ENCODE results near the gene AAGAB. TPM values are rescaled to one million over a fixed set of nuclear protein-coding genes. Genes with fewer than 3 reads are reported as not detected.

Gene AAGAB
- total RNA-seq, 3 donors from 2014 or later (not counting 1 experiment from before 2014, with no cell fraction given), result 41.1 to 44.3 (median 42.5) TPM

- WGBS (ENCODE audit: insufficient coverage), result 80% methylated on average over 8 of the region's 8 CpGs
- no peak overlapping the region for H3K27ac Mint-ChIP-seq
- no peaks in the 10 kb centered on the region for H3K27me3 Mint-ChIP-seq (ENCODE audit: low read depth in 2 of 2)
These were observed 54.3 kb downstream of the AAGAB start for GRCh38 chr15:67199881-67200763.

GRCh38 chr15:67199391-67199790 is 55.1 kb downstream of the AAGAB start:
- Histone ChIP-seq H3K4me1 (ENCODE audit: control insufficient read depth, insufficient read depth, low read length) (no peaks in the 10 kb centered on the region), H3K9me3 (ENCODE audit: control insufficient read depth, insufficient read depth, low read length) (no peaks in the 10 kb centered on the region), H3K27me3 (ENCODE audit: control insufficient read depth, insufficient read depth, low read length) (no peaks in the 10 kb centered on the region), H3K27ac (ENCODE audit: low read length) (no peak overlapping the region), H3K4me3 (ENCODE audit: low read length) (no peak overlapping the region), H3K36me3 (ENCODE audit: control insufficient read depth, insufficient read depth, low read length) (peaks cover 32% of the 10 kb centered on the region)
- no peak for TF ChIP-seq CTCF (IDR thresholded peaks at IDR 0.05)
- Mint-ChIP-seq H3K36me3 (peaks cover 13% of the 10 kb centered on the region), H3K4me1 (peaks cover 17 to 22% of the 10 kb centered on the region in 2 donors), H3K27ac (no peak overlapping the region), H3K9me3 (no peaks in the 10 kb centered on the region), H3K27me3 (ENCODE audit: low read depth in 2 of 2) (no peaks in the 10 kb centered on the region), H3K4me3 (no peak overlapping the region)
- 97% methylated on average over 2 of the region's 4 CpGs for WGBS (ENCODE audit: insufficient coverage)
- no peak for ATAC-seq
- DNase-seq, result no peak
- intact Hi-C loops (cut with micrococcal nuclease), result no loop called here

More at GRCh38 chr15:67199881-67200763, 54.3 kb downstream of the AAGAB start:
- H3K9me3 Mint-ChIP-seq, result no peaks in the 10 kb centered on the region
- peaks cover 17 to 22% of the 10 kb centered on the region in 2 donors for H3K4me1 Mint-ChIP-seq
- Histone ChIP-seq H3K4me3 (ENCODE audit: low read length) (no peak overlapping the region), H3K36me3 (ENCODE audit: control insufficient read depth, insufficient read depth, low read length) (peaks cover 30% of the 10 kb centered on the region), H3K27ac (ENCODE audit: low read length) (no peak overlapping the region), H3K27me3 (ENCODE audit: control insufficient read depth, insufficient read depth, low read length) (no peaks in the 10 kb centered on the region), H3K9me3 (ENCODE audit: control insufficient read depth, insufficient read depth, low read length) (no peaks in the 10 kb centered on the region), H3K4me1 (ENCODE audit: control insufficient read depth, insufficient read depth, low read length) (no peaks in the 10 kb centered on the region)
- intact Hi-C loops (cut with micrococcal nuclease), result no loop called here
- TF ChIP-seq CTCF (IDR thresholded peaks at IDR 0.05), result no peak
- peaks cover 20% of the 10 kb centered on the region for H3K36me3 Mint-ChIP-seq
- DNase-seq (no peak), ATAC-seq (no peak)
- H3K4me3 Mint-ChIP-seq, result no peak overlapping the region

GRCh38 chr15:67198157-67198754 is 56.2 kb downstream of the AAGAB start:
- H3K9me3 ChIP-seq (ENCODE audit: control insufficient read depth, insufficient read depth, low read length), result no peaks in the 10 kb centered on the region
- no peak for DNase-seq
- peaks cover 28% of the 10 kb centered on the region for H3K36me3 ChIP-seq (ENCODE audit: control insufficient read depth, insufficient read depth, low read length)
- Mint-ChIP-seq H3K27ac (peak overlapping the region; percentile 27 to 55), H3K36me3 (peaks cover 13% of the 10 kb centered on the region), H3K4me1 (peaks cover 17 to 22% of the 10 kb centered on the region in 2 donors), H3K27me3 (ENCODE audit: low read depth in 2 of 2) (no peaks in the 10 kb centered on the region), H3K4me3 (no peak overlapping the region), H3K9me3 (no peaks in the 10 kb centered on the region)
- no peak for ATAC-seq
- intact Hi-C loops (cut with micrococcal nuclease), result no loop called here
- H3K27me3 ChIP-seq (ENCODE audit: control insufficient read depth, insufficient read depth, low read length), result no peaks in the 10 kb centered on the region
- H3K4me3 ChIP-seq (ENCODE audit: low read length), result no peak overlapping the region
- no peak overlapping the region for H3K27ac ChIP-seq (ENCODE audit: low read length)
- 86% methylated on average over 7 of the region's 7 CpGs for WGBS (ENCODE audit: insufficient coverage)
- no peak for TF ChIP-seq CTCF (IDR thresholded peaks at IDR 0.05)
- H3K4me1 ChIP-seq (ENCODE audit: control insufficient read depth, insufficient read depth, low read length), result no peaks in the 10 kb centered on the region

All from natural killer cell (primary cell).